PC-9 (cell line): ENCODE measurements around the gene NVL. TPM values are rescaled to one million over a fixed set of nuclear protein-coding genes. Genes with fewer than 3 reads are reported as not detected.
A peak's percentile ranks its signal among the peaks of the same experiment; 100 is the strongest.

Experiments used
- BruUV-seq: library from RNA; stranded (reverse); fragments of 400-500 nt; replicated peaks from 2 replicates; lab custom pipeline; 2021; lab: Mats Ljungman, UMichigan
- CTCF ChIA-PET: fragments of 300-600 bp; sonication (Branson Sonifier 250); formaldehyde crosslinking; loops from one replicate; lab custom pipeline; 2022; ENCODE audit warnings: antibody characterized with exemption; lab: Charles Lee
- POLR2A ChIA-PET: fragments of 300-600 bp; sonication (Branson Sonifier 250); formaldehyde crosslinking; loops from one replicate; lab custom pipeline; 2022; ENCODE audit warnings: antibody characterized with exemption; ENCODE audit not compliant: unreplicated experiment; lab: Charles Lee
- DNase-seq, 2 experiments: peaks; one replicate each; pipeline versions ENCODE4 v3.0.0 to v3.0.0-alpha.2; 2015 to 2022; ENCODE audit warnings: mixed read lengths in 1 of 2
- H2AFZ ChIP-seq: fragments of 200-600 bp; sonication (generic); 2 replicates; pipeline ENCODE4 v1.8.1; 2017; ENCODE audit warnings: antibody characterized with exemption
- H3F3A ChIP-seq: fragments of 200-600 bp; sonication (generic); 2 replicates; pipeline ENCODE4 v1.8.1; 2017; ENCODE audit warnings: antibody characterized with exemption, mild to moderate bottlenecking, low read depth; ENCODE audit not compliant: insufficient read depth
- H3K27ac ChIP-seq: fragments of 200-600 bp; sonication (generic); 2 replicates; pipeline ENCODE4 v1.6.1; 2016; ENCODE audit warnings: mixed run types
- H3K27me3 ChIP-seq: fragments of 200-600 bp; sonication (generic); 2 replicates; pipeline ENCODE4 v1.6.1; 2016; ENCODE audit warnings: low read depth, mixed run types; ENCODE audit not compliant: insufficient read depth
- H3K36me3 ChIP-seq: fragments of 200-600 bp; sonication (generic); 2 replicates; pipeline ENCODE4 v1.6.1; 2016; ENCODE audit warnings: low read depth, mixed run types
- H3K4me1 ChIP-seq: fragments of 200-600 bp; sonication (generic); replicated peaks from 2 replicates; pipeline ENCODE4 v1.6.1; 2016; ENCODE audit warnings: mixed run types; ENCODE audit not compliant: insufficient read depth
- H3K4me2 ChIP-seq: fragments of 200-600 bp; sonication (generic); 2 replicates; pipeline ENCODE4 v1.6.1; 2017; ENCODE audit warnings: mixed run types
- H3K4me3 ChIP-seq: fragments of 200-600 bp; sonication (generic); 2 replicates; pipeline ENCODE4 v1.6.1; 2016; ENCODE audit warnings: mixed run types
- H3K79me2 ChIP-seq: fragments of 200-600 bp; sonication (generic); 2 replicates; pipeline ENCODE4 v1.6.1; 2017; ENCODE audit warnings: low read depth, mixed run types
- H3K9me2 ChIP-seq: fragments of 200-600 bp; sonication (generic); 2 replicates; pipeline ENCODE4 v1.8.1; 2017; ENCODE audit warnings: mild to moderate bottlenecking; ENCODE audit not compliant: insufficient read depth
- H3K9me3 ChIP-seq: fragments of 200-600 bp; sonication (generic); 2 replicates; pipeline ENCODE4 v1.8.1; 2016; ENCODE audit warnings: low read depth; ENCODE audit not compliant: insufficient read depth
- H4K20me1 ChIP-seq: fragments of 200-600 bp; sonication (generic); 2 replicates; pipeline ENCODE4 v1.8.1; 2017; ENCODE audit not compliant: insufficient read depth
- CTCF ChIP-seq: fragments of 200-600 bp; sonication (generic); conservative IDR thresholded peaks from 2 replicates; pipeline ENCODE4 v1.6.1; 2017; ENCODE audit warnings: mixed run types, antibody characterized with exemption, mild to moderate bottlenecking, moderate library complexity
- EZH2 ChIP-seq: fragments of 200-600 bp; sonication (generic); IDR thresholded peaks from 2 replicates; pipeline ENCODE4 v1.8.0; 2017; ENCODE audit warnings: antibody characterized with exemption, low read depth
- intact Hi-C: fragments of 100-400 bp; cut with micrococcal nuclease; formaldehyde crosslinking; loops from one replicate; pipeline ENCODE4 v1.10.0; 2022; ENCODE audit not compliant: unreplicated experiment
- total RNA-seq: library from RNA; stranded (reverse); gene quantifications from 2 replicates; pipeline ENCODE4 v1.2.3, GENCODE V29; 2021

NVL gene
- total RNA-seq, 1 experiment from 2014 or later: 36.1 TPM

GRCh38 chr1:224205438-224205840 is 124.5 kb downstream of the NVL start:
- CTCF ChIA-PET: interaction anchor here (0.6 to 1.2 kb wide), 2 partner anchors 8 to 54 kb away, joined by 4 to 7 read pairs; no protein-coding TSS in a partner anchor

GRCh38 chr1:224203243-224204016 is 126.5 kb downstream of the NVL start:
- Histone ChIP-seq H3K79me2 (no peaks in the 10 kb centered on the region), H3K27ac (peak overlapping the region; percentile 17), H3K4me2 (no peak overlapping the region), H3F3A (peaks cover 41% of the 10 kb centered on the region), H3K4me1 (peaks cover 40% of the 10 kb centered on the region), H3K4me3 (no peak overlapping the region), H4K20me1 (no peaks in the 10 kb centered on the region), H3K36me3 (no peaks in the 10 kb centered on the region), H3K27me3 (no peaks in the 10 kb centered on the region), H3K9me3 (no peaks in the 10 kb centered on the region), H3K9me2 (no peaks in the 10 kb centered on the region), H2AFZ (no peak overlapping the region)
- peak; percentile 57 to 60 for DNase-seq
- ChIA-PET CTCF (interaction anchor here (0.5 to 0.6 kb wide), 2 partner anchors 25 kb away, joined by 4 to 6 read pairs; no protein-coding TSS in a partner anchor), POLR2A (interaction anchor here (0.6 kb wide), 1 partner anchor 15 kb away, joined by 5 read pairs; no protein-coding TSS in a partner anchor)
- BruUV-seq: no TSS peak
- intact Hi-C loops: loop anchor here (1.0 kb wide), 1 partner anchor 9 kb away; no protein-coding TSS in a partner anchor
- no peak for TF ChIP-seq EZH2
- no peak for TF ChIP-seq CTCF

More at GRCh38 chr1:224205438-224205840, 124.5 kb downstream of the NVL start:
- Histone ChIP-seq H3K27me3 (no peaks in the 10 kb centered on the region), H3K9me3 (no peaks in the 10 kb centered on the region), H3K9me2 (no peaks in the 10 kb centered on the region), H3K4me1 (peaks cover 32% of the 10 kb centered on the region), H3K36me3 (no peaks in the 10 kb centered on the region), H2AFZ (peak overlapping the region; percentile 60), H3K79me2 (no peaks in the 10 kb centered on the region), H3K27ac (peak overlapping the region; percentile 83), H3F3A (peaks cover 30% of the 10 kb centered on the region), H4K20me1 (no peaks in the 10 kb centered on the region), H3K4me2 (peak overlapping the region; percentile 59), H3K4me3 (no peak overlapping the region)
- DNase-seq: peak in 1 of 2 experiments; percentile 73
- no peak for TF ChIP-seq CTCF
- no peak for TF ChIP-seq EZH2
- BruUV-seq: no TSS peak
- intact Hi-C loops: no loop called here
- POLR2A ChIA-PET: interaction anchor here (0.5 to 0.7 kb wide), 4 partner anchors 55 to 709 kb away, joined by 3 to 21 read pairs (median 4); no protein-coding TSS in a partner anchor

GRCh38 chr1:224201853-224202252 is 128.1 kb downstream of the NVL start:
- POLR2A ChIA-PET: no interaction called here
- intact Hi-C loops: no loop called here

More at GRCh38 chr1:224201853-224202252, 128.1 kb downstream of the NVL start:
- no peak overlapping the region for H3K4me3 ChIP-seq
- H3K79me2 ChIP-seq: no peaks in the 10 kb centered on the region
- no peaks in the 10 kb centered on the region for H3K9me3 ChIP-seq
- no peaks in the 10 kb centered on the region for H3K27me3 ChIP-seq
- no peaks in the 10 kb centered on the region for H3K9me2 ChIP-seq
- H3K4me2 ChIP-seq: no peak overlapping the region
- CTCF ChIA-PET: no interaction called here
- H4K20me1 ChIP-seq: no peaks in the 10 kb centered on the region
- DNase-seq: no peak
- no peaks in the 10 kb centered on the region for H3K36me3 ChIP-seq
- H3K4me1 ChIP-seq: peaks cover 40% of the 10 kb centered on the region
- no TSS peak for BruUV-seq
- no peak overlapping the region for H3K27ac ChIP-seq
- peaks cover 41% of the 10 kb centered on the region for H3F3A ChIP-seq
- H2AFZ ChIP-seq: no peak overlapping the region
- TF ChIP-seq CTCF (no peak), EZH2 (no peak)
